NCI-H2227 (cell line): Measurements from ENCODE around the gene GUCA2B.

Experiments
- DNase-seq: peaks from one replicate; lab custom pipeline; 2025; ENCODE audit not compliant: unreplicated experiment; lab: John Stamatoyannopoulos, UW

Gene GUCA2B

GRCh38 chr1:42184616-42185015, 31.4 kb downstream of the GUCA2B start:
- no peak for DNase-seq

GRCh38 chr1:42186152-42186551, 32.9 kb downstream of the GUCA2B start:
- DNase-seq, result no peak

GRCh38 chr1:42189931-42190853, 37.0 kb downstream of the GUCA2B start:
- DNase-seq, result no peak

- DNase-seq, result no peak
Observed at GRCh38 chr1:42191319-42191718, 38.1 kb downstream of the GUCA2B start.

GRCh38 chr1:42192106-42192505, 38.9 kb downstream of the GUCA2B start:
- DNase-seq, result no peak

GRCh38 chr1:42195841-42196240, 42.6 kb downstream of the GUCA2B start:
- no peak for DNase-seq

GRCh38 chr1:42198251-42198650, 45.0 kb downstream of the GUCA2B start:
- DNase-seq, result no peak

- no peak for DNase-seq
Observed at GRCh38 chr1:42201986-42202385, 48.8 kb downstream of the GUCA2B start.
